Loucy (cell line): Measurements from ENCODE around the gene ABCA7.

Experiments
- EZH2phosphoT487 ChIP-seq: fragments of 200-600 bp; IDR thresholded peaks from 2 replicates; pipeline ENCODE4 v1.6.1; 2018; ENCODE audit warnings: antibody characterized with exemption, mild to moderate bottlenecking, moderate library complexity, borderline replicate concordance
- TF ChIP-seq, protein P1 (sequence below): fragments of 200-600 bp; sonication (generic); conservative IDR thresholded peaks from 2 replicates; pipeline ENCODE4 v1.5.1; 2014; ENCODE audit warnings: mild to moderate bottlenecking, antibody characterized with exemption, low read length

DNA sequence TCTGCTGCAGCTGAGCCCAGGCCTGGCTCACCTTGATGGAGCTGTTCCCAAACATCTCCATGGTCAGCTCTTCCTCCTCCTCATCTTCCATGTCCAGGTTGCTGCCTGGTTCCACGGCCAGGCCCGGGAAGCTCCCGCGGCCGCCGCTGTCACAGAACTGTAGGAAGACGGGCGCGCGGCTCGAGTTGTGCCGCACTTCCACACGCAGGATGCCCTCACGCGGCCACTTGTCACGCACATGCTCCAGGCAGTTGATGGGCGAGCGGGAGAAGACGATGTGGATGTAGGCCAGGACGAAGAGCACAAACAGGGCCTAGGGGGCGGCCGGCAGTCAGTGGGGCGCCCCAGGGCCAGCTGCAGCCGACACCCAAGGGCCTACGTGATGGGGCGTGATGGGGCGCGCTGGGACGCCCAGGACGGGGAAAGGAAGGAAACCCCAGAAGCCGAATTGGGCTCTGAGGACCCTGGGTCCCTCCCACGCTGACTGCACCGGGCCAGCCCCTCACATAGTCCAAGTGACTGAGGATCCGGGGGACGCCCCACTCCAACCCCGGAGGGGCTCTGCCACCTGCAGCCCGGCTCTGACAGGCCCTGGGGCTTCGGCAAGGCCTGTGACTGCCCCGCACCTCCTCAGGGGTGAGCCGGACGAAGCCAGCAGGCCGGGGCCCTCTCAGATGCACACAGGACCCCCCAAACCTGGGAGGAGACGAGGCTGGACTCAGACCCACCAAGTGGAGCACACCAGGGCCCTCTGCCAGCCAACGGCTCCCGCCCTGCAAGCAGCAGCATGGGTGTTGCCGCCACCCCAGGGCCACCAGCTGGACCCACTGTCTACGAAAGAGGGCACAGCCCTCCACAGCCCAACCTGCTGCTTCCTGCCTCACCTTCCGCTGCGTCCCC, 25.5 kb upstream of the ABCA7 start:
- TF ChIP-seq, protein P1, sequence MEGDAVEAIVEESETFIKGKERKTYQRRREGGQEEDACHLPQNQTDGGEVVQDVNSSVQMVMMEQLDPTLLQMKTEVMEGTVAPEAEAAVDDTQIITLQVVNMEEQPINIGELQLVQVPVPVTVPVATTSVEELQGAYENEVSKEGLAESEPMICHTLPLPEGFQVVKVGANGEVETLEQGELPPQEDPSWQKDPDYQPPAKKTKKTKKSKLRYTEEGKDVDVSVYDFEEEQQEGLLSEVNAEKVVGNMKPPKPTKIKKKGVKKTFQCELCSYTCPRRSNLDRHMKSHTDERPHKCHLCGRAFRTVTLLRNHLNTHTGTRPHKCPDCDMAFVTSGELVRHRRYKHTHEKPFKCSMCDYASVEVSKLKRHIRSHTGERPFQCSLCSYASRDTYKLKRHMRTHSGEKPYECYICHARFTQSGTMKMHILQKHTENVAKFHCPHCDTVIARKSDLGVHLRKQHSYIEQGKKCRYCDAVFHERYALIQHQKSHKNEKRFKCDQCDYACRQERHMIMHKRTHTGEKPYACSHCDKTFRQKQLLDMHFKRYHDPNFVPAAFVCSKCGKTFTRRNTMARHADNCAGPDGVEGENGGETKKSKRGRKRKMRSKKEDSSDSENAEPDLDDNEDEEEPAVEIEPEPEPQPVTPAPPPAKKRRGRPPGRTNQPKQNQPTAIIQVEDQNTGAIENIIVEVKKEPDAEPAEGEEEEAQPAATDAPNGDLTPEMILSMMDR, result no peak
- TF ChIP-seq EZH2phosphoT487, result no peak
